Esophagus (tissue), 2 donors: ENCODE results near the gene DMBT1. TPM values are rescaled to one million over a fixed set of nuclear protein-coding genes. Genes with fewer than 3 reads are reported as not detected.

Experiments
- H3K27ac ChIP-seq, 2 donors: one replicate each; pipeline ENCODE4 v1.5.1; 2013; ENCODE audit warnings: low read depth in 2 of 2, mild to moderate bottlenecking in 2 of 2, inconsistent platforms in 1 of 2, low read length in 1 of 2, moderate library complexity in 1 of 2
- H3K27me3 ChIP-seq, 2 donors: one replicate each; pipeline ENCODE4 v1.6.1; 2013; ENCODE audit warnings: low read length in 2 of 2, control low read depth in 1 of 2, mild to moderate bottlenecking in 1 of 2; ENCODE audit not compliant: insufficient read depth in 2 of 2, control insufficient read depth in 1 of 2
- H3K36me3 ChIP-seq, 2 donors: one replicate each; pipeline ENCODE4 v1.6.1; 2013; ENCODE audit warnings: low read length in 1 of 2; ENCODE audit not compliant: control insufficient read depth in 2 of 2, insufficient read depth in 2 of 2
- H3K4me1 ChIP-seq, 2 donors: one replicate each; pipeline ENCODE4 v1.6.1; 2013; ENCODE audit warnings: low read length in 1 of 2; ENCODE audit not compliant: control insufficient read depth in 2 of 2, insufficient read depth in 2 of 2
- H3K4me3 ChIP-seq, 2 donors: one replicate each; pipeline ENCODE4 v1.5.1; 2013; ENCODE audit warnings: low read length in 2 of 2, mild to moderate bottlenecking in 2 of 2, low read depth in 1 of 2, moderate library complexity in 1 of 2
- H3K9me3 ChIP-seq, 2 donors: one replicate each; pipeline ENCODE4 v1.6.1; 2013; ENCODE audit warnings: mild to moderate bottlenecking in 2 of 2, low read depth in 1 of 2, low read length in 1 of 2, moderate library complexity in 1 of 2; ENCODE audit not compliant: control insufficient read depth in 2 of 2, insufficient read depth in 1 of 2
- WGBS, 2 donors: extraction: QIAGEN DNeasy Blood & Tissue Kit; methylation state at CpG; one replicate each; pipeline ENCODE4 v1.1.7; 2013; 5-methylcytosine and 5-hydroxymethylcytosine counted together
- polyA plus RNA-seq, 2 donors: library from polyadenylated mRNA; stranded (reverse); fragments of 200-250 nt; gene quantifications; one replicate each; pipeline ENCODE4 v1.2.3, GENCODE V29; 2013
- donor health status: healthy with polysubstance abuse.
- donor health status: Bipolar disorder and iron deficiency.

DMBT1 gene
- polyA plus RNA-seq, 2 donors, result 0.16 to 0.35 TPM

GRCh38 chr10:122636953-122637352, 76.4 kb downstream of the DMBT1 start:
- Histone ChIP-seq H3K9me3 (no peaks in the 10 kb centered on the region), H3K27me3 (no peaks in the 10 kb centered on the region), H3K36me3 (no peaks in the 10 kb centered on the region), H3K27ac (no peak overlapping the region), H3K4me1 (no peaks in the 10 kb centered on the region), H3K4me3 (no peak overlapping the region)
- 65 to 82% methylated on average over 7 of the region's 7 CpGs for WGBS, 2 donors

DNA sequence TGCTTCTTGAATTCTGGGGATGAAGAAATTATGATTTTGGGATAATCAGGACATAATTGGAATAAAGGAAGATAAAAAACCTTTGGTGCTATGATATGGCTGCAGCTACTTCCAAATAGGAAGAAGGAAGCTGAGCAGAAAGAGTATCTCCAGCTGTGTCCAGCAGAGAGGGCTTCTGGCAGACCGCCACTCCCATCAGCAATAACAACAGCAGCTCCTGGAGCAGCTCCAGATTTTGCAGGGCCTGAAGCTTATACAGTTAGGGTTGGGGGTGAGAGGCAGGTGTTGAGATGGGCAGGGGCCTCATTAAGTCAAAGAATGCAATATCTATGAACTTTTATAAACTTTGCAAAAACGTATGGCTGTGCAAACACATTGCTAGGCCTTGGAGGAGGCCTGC, 76.8 kb downstream of the DMBT1 start:
- no peaks in the 10 kb centered on the region for H3K27me3 ChIP-seq
- no peaks in the 10 kb centered on the region for H3K36me3 ChIP-seq
- 57 to 58% methylated on average over 2 of the region's 2 CpGs for WGBS, 2 donors
- no peak overlapping the region for H3K27ac ChIP-seq
- H3K4me1 ChIP-seq, result no peaks in the 10 kb centered on the region
- no peaks in the 10 kb centered on the region for H3K9me3 ChIP-seq
- H3K4me3 ChIP-seq, result no peak overlapping the region

- no peaks in the 10 kb centered on the region for H3K27me3 ChIP-seq
- no peaks in the 10 kb centered on the region for H3K9me3 ChIP-seq
- no peak overlapping the region for H3K4me3 ChIP-seq
- no peak overlapping the region for H3K27ac ChIP-seq
- no peaks in the 10 kb centered on the region for H3K36me3 ChIP-seq
- 84 to 92% methylated on average over 6 of the region's 6 CpGs for WGBS, 2 donors
- H3K4me1 ChIP-seq, result no peaks in the 10 kb centered on the region
These were observed 77.6 kb downstream of the DMBT1 start for GRCh38 chr10:122638106-122638505.

DNA sequence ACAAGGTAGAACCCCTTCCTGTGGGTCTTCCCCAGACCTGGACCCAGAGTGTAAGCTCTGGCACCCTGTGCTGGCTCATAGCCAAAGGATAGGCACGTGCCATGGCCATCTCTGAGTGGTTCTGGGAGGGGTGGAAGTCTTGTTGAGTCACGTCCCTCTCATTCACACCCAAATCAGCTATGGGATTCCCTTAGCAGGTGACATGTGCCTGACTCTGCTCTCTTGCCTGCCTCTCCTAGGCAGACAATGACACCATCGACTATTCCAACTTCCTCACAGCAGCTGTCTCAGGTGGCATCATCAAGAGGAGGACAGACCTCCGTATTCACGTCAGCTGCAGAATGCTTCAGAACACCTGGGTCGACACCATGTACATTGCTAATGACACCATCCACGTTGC, 79.2 kb downstream of the DMBT1 start:
- 64% methylated on average over 7 of the region's 7 CpGs for WGBS, 2 donors

DNA sequence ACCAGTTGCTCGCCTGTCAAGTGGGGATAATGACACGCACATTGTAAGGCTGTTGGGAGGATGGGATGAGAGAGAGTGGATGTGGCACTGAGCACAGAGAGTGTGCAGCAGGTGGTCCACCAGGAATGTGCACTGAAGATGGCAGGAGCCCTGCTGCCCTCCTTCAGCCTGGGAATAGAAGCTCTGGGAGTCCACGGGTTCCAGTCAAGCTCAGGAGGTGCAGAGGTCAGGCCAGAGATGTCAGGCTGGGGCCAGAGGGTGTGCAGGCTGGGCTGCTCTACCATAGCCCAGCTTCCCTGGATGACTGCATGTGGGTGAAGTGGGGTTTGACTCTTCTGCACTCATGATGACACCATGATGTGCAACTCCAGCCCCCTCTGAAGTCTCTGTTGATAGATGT, 80.4 kb downstream of the DMBT1 start:
- Histone ChIP-seq H3K27me3 (no peaks in the 10 kb centered on the region), H3K27ac (no peak overlapping the region), H3K9me3 (no peaks in the 10 kb centered on the region), H3K36me3 (no peaks in the 10 kb centered on the region), H3K4me1 (no peaks in the 10 kb centered on the region), H3K4me3 (no peak overlapping the region)
- 59 to 83% methylated on average over 3 of the region's 3 CpGs for WGBS, 2 donors

More for the DNA sequence above, 79.2 kb downstream of the DMBT1 start:
- Histone ChIP-seq H3K9me3 (no peaks in the 10 kb centered on the region), H3K27ac (no peak overlapping the region), H3K4me3 (no peak overlapping the region), H3K36me3 (no peaks in the 10 kb centered on the region), H3K27me3 (no peaks in the 10 kb centered on the region), H3K4me1 (no peaks in the 10 kb centered on the region)

DNA sequence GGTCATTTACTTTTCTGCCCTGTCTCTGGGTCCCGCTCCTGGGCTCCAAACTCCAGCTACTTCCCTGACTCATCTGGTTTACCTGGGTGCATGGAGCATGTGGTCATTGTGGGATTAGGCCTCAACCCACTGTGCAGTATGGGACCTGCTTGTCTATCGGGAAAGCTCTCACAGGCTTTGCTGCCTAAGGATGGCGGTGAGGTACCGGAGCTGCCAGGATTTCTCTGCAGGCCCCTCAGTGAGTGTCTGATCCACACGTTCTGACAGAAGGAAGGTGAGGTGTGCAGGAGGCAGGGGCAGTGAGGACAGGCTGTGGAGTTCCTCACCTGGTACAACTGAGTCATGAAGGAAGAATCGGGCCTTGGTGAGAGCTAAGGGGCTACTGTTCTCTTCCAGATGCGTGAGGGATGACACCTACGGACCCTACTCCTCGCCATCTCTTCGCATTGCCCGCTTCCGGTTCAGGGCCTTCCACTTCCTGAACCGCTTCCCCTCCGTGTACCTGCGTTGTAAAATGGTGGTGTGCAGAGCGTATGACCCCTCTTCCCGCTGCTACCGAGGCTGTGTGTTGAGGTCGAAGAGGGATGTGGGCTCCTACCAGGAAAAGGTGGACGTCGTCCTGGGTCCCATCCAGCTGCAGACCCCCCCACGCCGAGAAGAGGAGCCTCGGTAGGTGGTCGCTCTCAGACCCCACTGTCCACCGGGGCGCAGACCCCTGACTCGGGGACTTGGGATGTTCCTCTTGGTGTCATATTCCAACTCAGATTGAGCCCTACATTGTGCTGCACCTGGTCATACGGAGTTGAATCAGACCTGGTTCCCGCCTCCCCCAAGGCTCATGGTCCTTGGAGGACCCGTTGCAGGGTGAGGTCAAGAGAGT, 82.4 kb downstream of the DMBT1 start:
- no peaks in the 10 kb centered on the region for H3K4me1 ChIP-seq
- no peaks in the 10 kb centered on the region for H3K27me3 ChIP-seq
- H3K4me3 ChIP-seq, result no peak overlapping the region
- no peak overlapping the region for H3K27ac ChIP-seq
- 85 to 92% methylated on average over 31 of the region's 31 CpGs for WGBS, 2 donors
- no peaks in the 10 kb centered on the region for H3K36me3 ChIP-seq
- H3K9me3 ChIP-seq, result no peaks in the 10 kb centered on the region

DNA sequence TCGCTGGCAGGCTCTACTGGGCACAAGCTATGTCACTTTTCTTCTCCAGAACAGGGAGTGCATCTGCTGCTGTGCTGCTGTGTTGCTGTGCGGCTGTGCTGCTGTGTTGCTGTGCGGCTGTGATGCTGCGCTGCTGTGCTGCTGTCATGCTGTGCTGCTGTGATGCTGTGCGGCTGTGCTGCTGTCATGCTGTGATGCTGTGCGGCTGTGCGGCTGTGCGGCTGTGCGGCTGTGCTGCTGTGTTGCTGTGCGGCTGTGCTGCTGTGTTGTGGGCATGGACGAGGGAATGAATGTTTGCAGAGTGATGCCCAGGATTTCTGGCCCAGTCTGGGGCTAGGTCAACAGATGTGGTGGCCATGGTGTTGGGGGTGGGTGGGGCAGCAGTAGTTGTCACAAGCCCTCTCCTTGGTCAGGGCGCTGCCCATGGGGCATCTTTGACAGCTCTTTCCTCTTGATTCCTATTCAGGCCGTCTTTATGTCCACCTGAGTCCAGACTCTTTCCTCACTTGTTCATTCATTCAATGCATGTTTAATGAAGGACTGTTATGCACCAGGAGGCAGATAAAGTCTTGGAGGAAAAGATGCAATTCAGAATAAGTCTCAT, 83.5 kb downstream of the DMBT1 start:
- H3K4me1 ChIP-seq, result no peaks in the 10 kb centered on the region
- H3K27me3 ChIP-seq, result no peaks in the 10 kb centered on the region
- no peaks in the 10 kb centered on the region for H3K9me3 ChIP-seq
- no peak overlapping the region for H3K27ac ChIP-seq
- H3K4me3 ChIP-seq, result no peak overlapping the region
- WGBS, 2 donors, result 83 to 91% methylated on average over 12 to 13 of the region's 13 CpGs
- H3K36me3 ChIP-seq, result no peaks in the 10 kb centered on the region

GRCh38 chr10:122646511-122647382, 86.2 kb downstream of the DMBT1 start:
- no peak overlapping the region for H3K27ac ChIP-seq
- no peaks in the 10 kb centered on the region for H3K36me3 ChIP-seq
- no peaks in the 10 kb centered on the region for H3K4me1 ChIP-seq
- H3K27me3 ChIP-seq, result no peaks in the 10 kb centered on the region
- 63 to 64% methylated on average over 10 of the region's 10 CpGs for WGBS, 2 donors
- H3K4me3 ChIP-seq, result no peak overlapping the region
- no peaks in the 10 kb centered on the region for H3K9me3 ChIP-seq

- WGBS, 2 donors, result 77 to 81% methylated on average over 3 of the region's 3 CpGs
- no peak overlapping the region for H3K27ac ChIP-seq
- H3K4me3 ChIP-seq, result no peak overlapping the region
- H3K27me3 ChIP-seq, result no peaks in the 10 kb centered on the region
- no peaks in the 10 kb centered on the region for H3K4me1 ChIP-seq
- no peaks in the 10 kb centered on the region for H3K36me3 ChIP-seq
- no peaks in the 10 kb centered on the region for H3K9me3 ChIP-seq
These were observed 86.9 kb downstream of the DMBT1 start for GRCh38 chr10:122647383-122647968.
